ENCODE data around the gene CAMK2B.

- TF ChIP-seq CTCF (IDR thresholded peaks at IDR 0.05) = no peak
- TF ChIP-seq POLR2A (IDR thresholded peaks at IDR 0.05) = no peak
Measured at GRCh38 chr7:44320141-44320540, 5.3 kb downstream of the CAMK2B start.
